ENCODE data around the gene NAT14. TPM values are rescaled to one million over a fixed set of nuclear protein-coding genes. Genes with fewer than 3 reads are reported as not detected.

NAT14 gene
- total RNA-seq, 1 donor from 2014 or later: 81.1 TPM

GRCh38 chr19:55468054-55468393 is 17.0 kb upstream of the NAT14 start:
- H3K4me3 Mint-ChIP-seq: no peak overlapping the region
- DNase-seq (ENCODE audit: low read depth, low spot score): no peak

GRCh38 chr19:55471266-55471665 is 13.7 kb upstream of the NAT14 start:
- Mint-ChIP-seq H3K36me3 (ENCODE audit: low read depth) (no peaks in the 10 kb centered on the region), H3K9me3 (no peaks in the 10 kb centered on the region), H3K4me1 (peaks cover 15% of the 10 kb centered on the region), H3K4me3 (no peak overlapping the region), H3K27ac (ENCODE audit: unreplicated experiment) (no peak overlapping the region), H3K27me3 (ENCODE audit: low read depth) (peaks cover 4% of the 10 kb centered on the region)
- TF ChIP-seq CTCF (conservative IDR thresholded peaks at IDR 0.05): no peak
- no peak for DNase-seq (ENCODE audit: low read depth, low spot score)

More at GRCh38 chr19:55468054-55468393, 17.0 kb upstream of the NAT14 start:
- no peaks in the 10 kb centered on the region for H3K9me3 Mint-ChIP-seq
- TF ChIP-seq CTCF (conservative IDR thresholded peaks at IDR 0.05): no peak
- peaks cover 6% of the 10 kb centered on the region for H3K27me3 Mint-ChIP-seq (ENCODE audit: low read depth)
- peaks cover under 1% of the 10 kb centered on the region for H3K4me1 Mint-ChIP-seq
- H3K27ac Mint-ChIP-seq (ENCODE audit: unreplicated experiment): no peak overlapping the region
- H3K36me3 Mint-ChIP-seq (ENCODE audit: low read depth): no peaks in the 10 kb centered on the region

- peaks cover 4% of the 10 kb centered on the region for H3K27me3 Mint-ChIP-seq (ENCODE audit: low read depth)
- H3K36me3 Mint-ChIP-seq (ENCODE audit: low read depth): no peaks in the 10 kb centered on the region
- peaks cover 22% of the 10 kb centered on the region for H3K4me1 Mint-ChIP-seq
- no peak overlapping the region for H3K27ac Mint-ChIP-seq (ENCODE audit: unreplicated experiment)
- H3K4me3 Mint-ChIP-seq: no peak overlapping the region
- no peaks in the 10 kb centered on the region for H3K9me3 Mint-ChIP-seq
- no peak for DNase-seq (ENCODE audit: low read depth, low spot score)
- no peak for TF ChIP-seq CTCF (conservative IDR thresholded peaks at IDR 0.05)
Observed at GRCh38 chr19:55472463-55472862, 12.5 kb upstream of the NAT14 start.

GRCh38 chr19:55473225-55474012 is 11.6 kb upstream of the NAT14 start:
- peaks cover 31% of the 10 kb centered on the region for H3K4me1 Mint-ChIP-seq
- H3K27me3 Mint-ChIP-seq (ENCODE audit: low read depth): peaks cover 4% of the 10 kb centered on the region
- H3K27ac Mint-ChIP-seq (ENCODE audit: unreplicated experiment): peak overlapping the region; percentile 35
- TF ChIP-seq CTCF (conservative IDR thresholded peaks at IDR 0.05): no peak
- DNase-seq (ENCODE audit: low read depth, low spot score): no peak
- no peaks in the 10 kb centered on the region for H3K9me3 Mint-ChIP-seq
- no peaks in the 10 kb centered on the region for H3K36me3 Mint-ChIP-seq (ENCODE audit: low read depth)
- peak overlapping the region; percentile 41 for H3K4me3 Mint-ChIP-seq

- Mint-ChIP-seq H3K4me3 (peak overlapping the region; percentile 47), H3K36me3 (ENCODE audit: low read depth) (no peaks in the 10 kb centered on the region), H3K9me3 (no peaks in the 10 kb centered on the region), H3K4me1 (peaks cover 42% of the 10 kb centered on the region), H3K27ac (ENCODE audit: unreplicated experiment) (no peak overlapping the region), H3K27me3 (ENCODE audit: low read depth) (peaks cover 4% of the 10 kb centered on the region)
- no peak for DNase-seq (ENCODE audit: low read depth, low spot score)
- no peak for TF ChIP-seq CTCF (conservative IDR thresholded peaks at IDR 0.05)
Observed at GRCh38 chr19:55474269-55475265, 10.4 kb upstream of the NAT14 start.

All from neural crest cell (in vitro differentiated cells).